Stimulated activated CD4-positive, alpha-beta T cell treated with anti-CD3 and anti-CD28 coated beads, Interleukin-4, amount 100 ng/mL, for 48 hours (primary cell): ENCODE measurements around the gene R3HCC1L.

Experiments used
- DNase-seq, 2 donors: peaks; one replicate each; pipeline ENCODE4 v3.0.0-alpha.2; 2020; ENCODE audit warnings: low read depth in 2 of 2

Gene R3HCC1L

GRCh38 chr10:98260350-98260749, 125.9 kb downstream of the R3HCC1L start:
- DNase-seq = no peak

GRCh38 chr10:98260752-98261151, 126.3 kb downstream of the R3HCC1L start:
- DNase-seq = no peak

GRCh38 chr10:98261436-98262277, 127.2 kb downstream of the R3HCC1L start:
- no peak for DNase-seq

GRCh38 chr10:98262571-98262970, 128.1 kb downstream of the R3HCC1L start:
- peak in 1 of 2 donors; percentile 11 for DNase-seq

- DNase-seq = no peak
Observed at GRCh38 chr10:98263088-98263487, 128.6 kb downstream of the R3HCC1L start.

- DNase-seq = no peak
Observed at GRCh38 chr10:98264378-98265065, 130.1 kb downstream of the R3HCC1L start.

GRCh38 chr10:98265403-98266378, 131.2 kb downstream of the R3HCC1L start:
- DNase-seq = no peak

GRCh38 chr10:98266647-98267046, 132.2 kb downstream of the R3HCC1L start:
- no peak for DNase-seq

- DNase-seq = no peak
Observed at GRCh38 chr10:98267069-98267893, 132.8 kb downstream of the R3HCC1L start.

- DNase-seq = no peak
Observed at GRCh38 chr10:98267894-98268693, 133.6 kb downstream of the R3HCC1L start, which contains the start of gene LOXL4. Gene LOXL4 (minus strand): TSS chr10:98268194. CDS start chr10:98263019, 5,175 bp downstream.

- no peak for DNase-seq
Observed at GRCh38 chr10:98268694-98269431, 134.4 kb downstream of the R3HCC1L start.

GRCh38 chr10:98269435-98269912, 135.0 kb downstream of the R3HCC1L start:
- no peak for DNase-seq

- no peak for DNase-seq
Observed at GRCh38 chr10:98270073-98270740, 135.8 kb downstream of the R3HCC1L start.

GRCh38 chr10:98270786-98271185, 136.3 kb downstream of the R3HCC1L start:
- DNase-seq = no peak

- no peak for DNase-seq
Observed at GRCh38 chr10:98272245-98272644, 137.8 kb downstream of the R3HCC1L start.

GRCh38 chr10:98272656-98273055, 138.2 kb downstream of the R3HCC1L start:
- no peak for DNase-seq

- DNase-seq = no peak
Observed at GRCh38 chr10:98273057-98273850, 138.8 kb downstream of the R3HCC1L start.

GRCh38 chr10:98274562-98274961, 140.1 kb downstream of the R3HCC1L start:
- DNase-seq = no peak
